ENCODE data around the gene LCN6.

Gene LCN6

GRCh38 chr9:136703276-136703860 lies 45.0 kb downstream of the LCN6 start:
- no peaks in the 10 kb centered on the region for H3K36me3 ChIP-seq
- no peaks in the 10 kb centered on the region for H3K9me3 ChIP-seq
- H3K27ac ChIP-seq: no peak overlapping the region
- peaks cover 9% of the 10 kb centered on the region for H3K27me3 ChIP-seq
- no peak for TF ChIP-seq CTCF (IDR thresholded peaks at IDR 0.05)
- no peak overlapping the region for H3K4me3 ChIP-seq (ENCODE audit: low read depth in 1 of 2, low read length in 1 of 2)
- peaks cover 57 to 62% of the 10 kb centered on the region in 2 experiments for H3K4me1 ChIP-seq (ENCODE audit: control insufficient read depth in 1 of 2, insufficient read depth in 1 of 2, low read depth in 1 of 2, low read length in 1 of 2)

DNA sequence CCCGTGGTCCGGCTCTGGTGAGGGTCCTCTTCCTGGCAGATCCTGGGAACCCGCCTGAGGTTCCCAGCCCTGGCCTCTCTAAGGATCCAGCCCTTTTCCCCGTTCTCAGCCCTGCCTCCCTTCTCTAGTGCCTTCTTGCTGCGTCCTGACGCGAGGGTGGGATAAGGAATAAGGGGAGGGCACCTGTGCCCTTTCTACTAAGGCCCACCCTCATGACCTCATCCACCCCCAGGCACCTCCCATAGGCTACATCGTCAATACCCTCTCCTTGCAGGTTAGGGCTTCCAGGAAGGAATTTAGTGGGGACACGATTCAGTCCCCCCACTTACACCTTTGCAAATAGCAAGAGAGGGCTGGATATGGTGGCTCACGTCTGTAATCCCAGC lies 46.7 kb downstream of the LCN6 start:
- Histone ChIP-seq H3K4me1 (ENCODE audit: control insufficient read depth in 1 of 2, insufficient read depth in 1 of 2, low read depth in 1 of 2, low read length in 1 of 2) (peaks cover 72 to 78% of the 10 kb centered on the region in 2 experiments), H3K36me3 (no peaks in the 10 kb centered on the region), H3K27me3 (peaks cover 9% of the 10 kb centered on the region), H3K4me3 (ENCODE audit: low read depth in 1 of 2, low read length in 1 of 2) (peak overlapping the region; percentile 21 to 36), H3K27ac (peak overlapping the region; percentile 43), H3K9me3 (no peaks in the 10 kb centered on the region)
- TF ChIP-seq CTCF (IDR thresholded peaks at IDR 0.05): no peak

GRCh38 chr9:136700959-136701667 lies 47.2 kb downstream of the LCN6 start:
- peaks cover 77 to 83% of the 10 kb centered on the region in 2 experiments for H3K4me1 ChIP-seq (ENCODE audit: control insufficient read depth in 1 of 2, insufficient read depth in 1 of 2, low read depth in 1 of 2, low read length in 1 of 2)
- peak overlapping the region; percentile 43 for H3K27ac ChIP-seq
- no peaks in the 10 kb centered on the region for H3K9me3 ChIP-seq
- H3K4me3 ChIP-seq (ENCODE audit: low read depth in 1 of 2, low read length in 1 of 2): peak overlapping the region; percentile 21 to 36
- peaks cover 9% of the 10 kb centered on the region for H3K27me3 ChIP-seq
- no peaks in the 10 kb centered on the region for H3K36me3 ChIP-seq
- no peak for TF ChIP-seq CTCF (IDR thresholded peaks at IDR 0.05)

GRCh38 chr9:136700304-136700703 lies 48.0 kb downstream of the LCN6 start:
- H3K4me1 ChIP-seq (ENCODE audit: control insufficient read depth in 1 of 2, insufficient read depth in 1 of 2, low read depth in 1 of 2, low read length in 1 of 2): peaks cover 81 to 86% of the 10 kb centered on the region in 2 experiments
- peak overlapping the region in 1 of 2 experiments; percentile 36 for H3K4me3 ChIP-seq (ENCODE audit: low read depth in 1 of 2, low read length in 1 of 2)
- TF ChIP-seq CTCF (IDR thresholded peaks at IDR 0.05): no peak
- no peaks in the 10 kb centered on the region for H3K9me3 ChIP-seq
- H3K36me3 ChIP-seq: no peaks in the 10 kb centered on the region
- no peak overlapping the region for H3K27ac ChIP-seq
- peaks cover 9% of the 10 kb centered on the region for H3K27me3 ChIP-seq

GRCh38 chr9:136698635-136699246 lies 49.6 kb downstream of the LCN6 start:
- peak overlapping the region; percentile 74 for H3K27ac ChIP-seq
- H3K27me3 ChIP-seq: peaks cover 9% of the 10 kb centered on the region
- no peak for TF ChIP-seq CTCF (IDR thresholded peaks at IDR 0.05)
- no peaks in the 10 kb centered on the region for H3K36me3 ChIP-seq
- peak overlapping the region in 1 of 2 experiments; percentile 27 for H3K4me3 ChIP-seq (ENCODE audit: low read depth in 1 of 2, low read length in 1 of 2)
- H3K9me3 ChIP-seq: no peaks in the 10 kb centered on the region
- H3K4me1 ChIP-seq (ENCODE audit: control insufficient read depth in 1 of 2, insufficient read depth in 1 of 2, low read depth in 1 of 2, low read length in 1 of 2): peaks cover 76 to 88% of the 10 kb centered on the region in 2 experiments

All from neutrophil (primary cell).